GM19324 (cell line): ENCODE data around the gene ZNF396.

ENCODE experiments used
- ATAC-seq: cut with Tn5 transposase; IDR thresholded peaks from one replicate; pipeline ENCODE4 v1.9.1; 2021; ENCODE audit warnings: mild to moderate bottlenecking, moderate library complexity; ENCODE audit not compliant: unreplicated experiment, low FRiP score

Gene ZNF396

GRCh38 chr18:35376742-35377695, at the start of gene ZNF396:
Gene ZNF396, minus strand, starts transcription at chr18:35377337. Its CDS starts 3,045 bp downstream, at chr18:35374292.
- peak; percentile 84 for ATAC-seq

GRCh38 chr18:35426786-35427185, 49.6 kb upstream of the ZNF396 start:
- ATAC-seq, result no peak

- no peak for ATAC-seq
These were observed 47.2 kb upstream of the ZNF396 start for GRCh38 chr18:35424356-35424755.

GRCh38 chr18:35422237-35422636, 45.1 kb upstream of the ZNF396 start:
- no peak for ATAC-seq

GRCh38 chr18:35418610-35419009, 41.5 kb upstream of the ZNF396 start:
- no peak for ATAC-seq

- ATAC-seq, result no peak
These were observed 40.1 kb upstream of the ZNF396 start for GRCh38 chr18:35417223-35417622.

GRCh38 chr18:35415511-35416073, 38.5 kb upstream of the ZNF396 start:
- ATAC-seq, result no peak

GRCh38 chr18:35413163-35413511, 36.0 kb upstream of the ZNF396 start:
- no peak for ATAC-seq

- no peak for ATAC-seq
These were observed 34.7 kb upstream of the ZNF396 start for GRCh38 chr18:35411625-35412351.

GRCh38 chr18:35410561-35410960, 33.4 kb upstream of the ZNF396 start:
- ATAC-seq, result no peak

- no peak for ATAC-seq
These were observed 32.8 kb upstream of the ZNF396 start for GRCh38 chr18:35409911-35410310.

GRCh38 chr18:35408843-35409261, 31.7 kb upstream of the ZNF396 start:
- no peak for ATAC-seq

GRCh38 chr18:35407871-35408481, 30.8 kb upstream of the ZNF396 start:
- peak; percentile 68 for ATAC-seq

GRCh38 chr18:35406666-35407065, 29.5 kb upstream of the ZNF396 start:
- ATAC-seq, result no peak

GRCh38 chr18:35397976-35398375, 20.8 kb upstream of the ZNF396 start:
- no peak for ATAC-seq

- no peak for ATAC-seq
These were observed 16.6 kb upstream of the ZNF396 start for GRCh38 chr18:35393716-35394115.

- ATAC-seq, result no peak
These were observed 15.2 kb upstream of the ZNF396 start for GRCh38 chr18:35392375-35392774.

GRCh38 chr18:35390951-35391700, 14.0 kb upstream of the ZNF396 start:
- no peak for ATAC-seq

GRCh38 chr18:35389095-35389618, 12.0 kb upstream of the ZNF396 start:
- ATAC-seq, result no peak

- ATAC-seq, result peak; percentile 25
These were observed 10.0 kb upstream of the ZNF396 start for GRCh38 chr18:35387152-35387571.
